ENCODE data around the gene TFG. TPM values are rescaled to one million over a fixed set of nuclear protein-coding genes. Genes with fewer than 3 reads are reported as not detected.

Gene TFG
- total and polyA plus RNA-seq, 2 of the 4 experiments (the other 2 are of a cell fraction), result 47.7 to 165 TPM

DNA sequence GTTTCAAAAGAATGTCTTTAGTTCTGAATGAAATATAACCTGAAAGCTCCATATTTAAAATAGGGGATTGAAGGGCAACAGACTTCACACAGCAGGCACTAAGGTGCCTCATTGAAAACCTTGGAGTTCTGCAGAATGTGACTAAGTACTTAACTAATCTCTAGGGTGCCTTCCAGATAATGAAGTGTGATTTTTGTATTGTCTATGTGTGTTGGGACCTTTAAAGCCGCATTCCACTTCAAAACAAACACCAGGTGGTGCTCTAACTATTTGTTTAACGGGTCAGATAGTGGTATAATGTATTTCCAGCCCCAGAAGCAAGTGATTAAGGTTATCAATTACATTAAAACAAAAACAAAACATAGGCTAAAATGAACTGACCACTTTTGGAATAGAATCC is 28.0 kb downstream of the TFG start:
- Histone ChIP-seq H3K14ac (replicated peaks; ENCODE audit: low read depth, low read length) (no peak overlapping the region), H3K9me3 (ENCODE audit: control insufficient read depth, insufficient read depth, low read length) (no peaks in the 10 kb centered on the region), H2AFZ (replicated peaks; ENCODE audit: low read length, poor library complexity) (no peak overlapping the region), H3K4ac (ENCODE audit: low read depth, low read length) (no peak overlapping the region), H3K56ac (ENCODE audit: extremely low read depth, insufficient read depth, low read length) (no peak overlapping the region), H4K91ac (ENCODE audit: insufficient read depth, low read depth, low read length) (no peak overlapping the region), H4K20me1 (ENCODE audit: insufficient read depth, low read length) (peaks cover 30% of the 10 kb centered on the region), H3K9ac (ENCODE audit: low read depth, low read length) (no peak overlapping the region), H3K4me3 (ENCODE audit: insufficient read depth, low read depth, low read length) (no peak overlapping the region), H3K9me1 (ENCODE audit: insufficient read depth, low read length) (no peaks in the 10 kb centered on the region), H4K8ac (ENCODE audit: low read depth in 2 of 2, low read length in 2 of 2) (no peak overlapping the region), H2BK15ac (ENCODE audit: low read depth, low read length) (no peak overlapping the region), H4K5ac (ENCODE audit: low read depth, low read length) (no peak overlapping the region), H2BK20ac (ENCODE audit: low read depth, low read length) (no peak overlapping the region), H3K23ac (ENCODE audit: low read depth, low read length) (no peak overlapping the region), H3K27me3 (ENCODE audit: control insufficient read depth, insufficient read depth, low read length) (no peaks in the 10 kb centered on the region), H2AK5ac (ENCODE audit: low read depth, low read length) (no peak overlapping the region), H3K4me1 (ENCODE audit: control insufficient read depth, insufficient read depth, low read length) (0 out of 2 replicates have a peak, but pooled peaks cover 1% of the 10 kb centered on the region), H3K4me2 (ENCODE audit: low read depth, low read length) (no peak overlapping the region), H3K27ac (ENCODE audit: insufficient read depth, low read length) (no peak overlapping the region), H3K79me1 (ENCODE audit: low read depth in 1 of 2, low read length in 2 of 2) (peaks cover 16 to 49% of the 10 kb centered on the region in 2 experiments), H3K36me3 (ENCODE audit: control insufficient read depth, insufficient read depth, low read length) (peaks cover 31% of the 10 kb centered on the region), H3K18ac (ENCODE audit: low read depth, low read length) (no peak overlapping the region), H2AK9ac (replicated peaks; ENCODE audit: low read depth, low read length, poor library complexity) (no peak overlapping the region), H2BK5ac (ENCODE audit: low read depth, low read length, poor library complexity, severe bottlenecking) (no peak overlapping the region), H2BK120ac (ENCODE audit: low read depth, low read length) (no peak overlapping the region)
- CTCF ChIA-PET, result no interaction called here
- in situ Hi-C loops (cut with MboI; ENCODE audit: low sequenced_read_pairs), result loop anchor here (10.0 to 25.0 kb wide), 2 partner anchors 467 to 900 kb away; no protein-coding TSS in a partner anchor
- ATAC-seq (ENCODE audit: low read depth) (no peak; the same call in 1 of the 2 replicates), DNase-seq (peak; percentile 15)
- WGBS, 2 experiments (ENCODE audit: extremely low coverage in 2 of 2, insufficient read length in 1 of 2), result no CpG with 5 or more reads among the region's 2 CpGs
- dilution Hi-C loops (cut with HindIII; ENCODE audit: low sequenced_read_pairs, unreplicated experiment), result no loop called here
- intact Hi-C loops (cut with micrococcal nuclease), result loop anchor here (1.0 to 10.0 kb wide), 3 partner anchors 155 to 459 kb away; no protein-coding TSS in a partner anchor
- POLR2A ChIA-PET (ENCODE audit: unreplicated experiment), result no interaction called here
- TF ChIP-seq SMC3 (IDR thresholded peaks at IDR 0.05; ENCODE audit: low read depth, low read length), result peak; percentile 53
- TF ChIP-seq, protein P1, sequence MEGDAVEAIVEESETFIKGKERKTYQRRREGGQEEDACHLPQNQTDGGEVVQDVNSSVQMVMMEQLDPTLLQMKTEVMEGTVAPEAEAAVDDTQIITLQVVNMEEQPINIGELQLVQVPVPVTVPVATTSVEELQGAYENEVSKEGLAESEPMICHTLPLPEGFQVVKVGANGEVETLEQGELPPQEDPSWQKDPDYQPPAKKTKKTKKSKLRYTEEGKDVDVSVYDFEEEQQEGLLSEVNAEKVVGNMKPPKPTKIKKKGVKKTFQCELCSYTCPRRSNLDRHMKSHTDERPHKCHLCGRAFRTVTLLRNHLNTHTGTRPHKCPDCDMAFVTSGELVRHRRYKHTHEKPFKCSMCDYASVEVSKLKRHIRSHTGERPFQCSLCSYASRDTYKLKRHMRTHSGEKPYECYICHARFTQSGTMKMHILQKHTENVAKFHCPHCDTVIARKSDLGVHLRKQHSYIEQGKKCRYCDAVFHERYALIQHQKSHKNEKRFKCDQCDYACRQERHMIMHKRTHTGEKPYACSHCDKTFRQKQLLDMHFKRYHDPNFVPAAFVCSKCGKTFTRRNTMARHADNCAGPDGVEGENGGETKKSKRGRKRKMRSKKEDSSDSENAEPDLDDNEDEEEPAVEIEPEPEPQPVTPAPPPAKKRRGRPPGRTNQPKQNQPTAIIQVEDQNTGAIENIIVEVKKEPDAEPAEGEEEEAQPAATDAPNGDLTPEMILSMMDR (conservative IDR thresholded peaks at IDR 0.05; ENCODE audit: low read depth, low read length), result peak; percentile 39
- TF ChIP-seq MXI1 (IDR thresholded peaks at IDR 0.05; ENCODE audit: borderline replicate concordance, low read depth, low read length), result no peak
- TF ChIP-seq, protein P2, sequence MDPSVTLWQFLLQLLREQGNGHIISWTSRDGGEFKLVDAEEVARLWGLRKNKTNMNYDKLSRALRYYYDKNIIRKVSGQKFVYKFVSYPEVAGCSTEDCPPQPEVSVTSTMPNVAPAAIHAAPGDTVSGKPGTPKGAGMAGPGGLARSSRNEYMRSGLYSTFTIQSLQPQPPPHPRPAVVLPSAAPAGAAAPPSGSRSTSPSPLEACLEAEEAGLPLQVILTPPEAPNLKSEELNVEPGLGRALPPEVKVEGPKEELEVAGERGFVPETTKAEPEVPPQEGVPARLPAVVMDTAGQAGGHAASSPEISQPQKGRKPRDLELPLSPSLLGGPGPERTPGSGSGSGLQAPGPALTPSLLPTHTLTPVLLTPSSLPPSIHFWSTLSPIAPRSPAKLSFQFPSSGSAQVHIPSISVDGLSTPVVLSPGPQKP (IDR thresholded peaks at IDR 0.05; ENCODE audit: borderline replicate concordance, low read depth, low read length), result no peak
- TF ChIP-seq RAD21 (IDR thresholded peaks at IDR 0.05; ENCODE audit: low read length), result peak; percentile 44
- BruUV-seq (replicated peaks), result no TSS peak

Data from IMR-90 (cell line).